ENCODE measurements around the gene NME3. TPM values are rescaled to one million over a fixed set of nuclear protein-coding genes. Genes with fewer than 3 reads are reported as not detected.

NME3 gene
- total RNA-seq, 1 donor from 2014 or later, result 79.1 TPM

DNA sequence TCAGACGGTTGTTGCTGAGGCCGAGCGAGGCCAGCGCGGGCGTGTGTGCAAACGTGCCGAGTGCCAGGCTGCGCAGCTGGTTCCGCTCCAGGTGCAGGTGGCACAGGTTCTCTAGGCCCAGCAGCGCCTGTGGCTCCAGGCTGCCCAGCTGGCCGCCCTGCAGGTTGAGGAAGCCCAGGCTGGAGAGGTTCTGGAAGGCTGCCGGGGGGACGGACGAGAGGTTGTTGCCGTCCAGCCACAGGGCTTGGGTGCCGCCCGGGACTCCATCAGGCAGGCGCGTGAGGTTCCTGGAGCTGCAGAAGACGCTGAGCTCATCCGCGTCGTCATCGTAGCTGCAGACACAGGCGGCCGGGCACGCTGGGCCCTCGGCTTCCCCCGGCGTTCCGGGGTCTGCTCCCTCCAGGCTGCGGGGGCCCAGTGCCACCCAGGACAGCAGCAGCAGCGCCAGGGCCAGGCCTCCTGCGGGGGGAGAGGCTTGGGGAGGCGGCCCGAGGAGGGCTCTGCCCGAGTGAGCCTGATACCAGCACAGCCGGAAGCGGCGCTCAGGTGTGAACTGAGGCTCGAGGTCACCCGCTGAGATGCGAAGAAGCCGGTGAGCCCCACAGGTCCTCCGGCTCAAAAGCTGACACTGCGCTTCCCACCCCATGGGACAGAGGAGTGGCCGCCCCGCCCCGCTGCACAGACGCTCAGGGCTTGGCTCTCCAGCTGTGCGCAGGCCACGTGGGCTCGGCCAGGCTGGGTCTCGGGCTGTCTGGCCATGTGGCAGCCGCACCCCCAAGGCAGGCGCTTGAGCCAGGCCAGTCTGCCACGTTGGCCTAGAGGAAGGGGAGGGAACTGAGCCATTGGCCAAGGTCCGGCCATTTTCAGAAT, 20.8 kb upstream of the NME3 start:
- H3K4me3 Mint-ChIP-seq (ENCODE audit: unreplicated experiment), result no peak overlapping the region
- peak; percentile 41 for DNase-seq
- H3K4me1 Mint-ChIP-seq (ENCODE audit: low read depth, unreplicated experiment), result no peaks in the 10 kb centered on the region
- H3K9me3 Mint-ChIP-seq (ENCODE audit: unreplicated experiment), result peaks cover 4% of the 10 kb centered on the region
- H3K27me3 Mint-ChIP-seq (ENCODE audit: unreplicated experiment), result no peaks in the 10 kb centered on the region
- TF ChIP-seq CTCF (IDR thresholded peaks at IDR 0.05; ENCODE audit: partially characterized antibody, unreplicated experiment), result no peak
- H3K27ac Mint-ChIP-seq (ENCODE audit: unreplicated experiment), result no peak overlapping the region
- H3K36me3 Mint-ChIP-seq (ENCODE audit: unreplicated experiment), result no peaks in the 10 kb centered on the region

DNA sequence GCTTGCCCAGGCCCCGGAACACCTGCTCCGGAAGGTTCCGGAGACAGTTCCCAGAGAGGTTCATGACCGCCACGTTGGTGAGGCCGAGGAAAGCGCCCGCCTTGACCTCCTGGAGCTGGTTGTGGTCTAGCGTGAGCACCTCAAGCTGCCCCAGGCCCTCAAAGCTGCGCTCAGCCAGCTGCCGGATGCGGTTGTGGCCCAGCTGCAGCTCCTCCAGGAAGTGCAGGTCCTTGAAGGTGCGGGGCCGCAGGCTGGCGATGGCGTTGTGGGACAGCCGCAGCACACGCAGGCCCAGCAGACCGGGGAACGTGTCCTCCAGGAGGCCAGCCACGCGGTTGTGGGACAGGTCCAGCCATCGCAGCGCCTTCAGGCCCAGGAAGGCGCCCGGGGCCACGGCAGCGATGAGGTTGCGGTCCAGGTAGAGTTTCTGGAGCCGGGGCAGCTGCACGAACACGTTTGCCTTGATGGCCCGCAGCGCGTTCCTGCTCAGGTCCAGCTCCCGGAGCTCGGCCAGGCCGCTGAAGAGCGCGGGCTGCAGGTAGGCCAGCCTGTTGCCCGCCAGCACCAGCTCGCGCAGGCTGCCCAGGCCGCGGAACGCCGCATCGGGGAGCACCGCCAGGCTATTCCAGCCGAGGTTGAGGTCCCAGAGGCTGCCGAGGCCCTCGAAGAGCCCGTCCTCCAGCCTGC, 20.1 kb upstream of the NME3 start:
- Mint-ChIP-seq H3K4me3 (ENCODE audit: unreplicated experiment) (no peak overlapping the region), H3K27ac (ENCODE audit: unreplicated experiment) (no peak overlapping the region), H3K36me3 (ENCODE audit: unreplicated experiment) (no peaks in the 10 kb centered on the region), H3K27me3 (ENCODE audit: unreplicated experiment) (no peaks in the 10 kb centered on the region), H3K4me1 (ENCODE audit: low read depth, unreplicated experiment) (no peaks in the 10 kb centered on the region), H3K9me3 (ENCODE audit: unreplicated experiment) (no peaks in the 10 kb centered on the region)
- no peak for TF ChIP-seq CTCF (IDR thresholded peaks at IDR 0.05; ENCODE audit: partially characterized antibody, unreplicated experiment)
- DNase-seq, result no peak

- H3K4me1 Mint-ChIP-seq (ENCODE audit: low read depth, unreplicated experiment), result no peaks in the 10 kb centered on the region
- no peaks in the 10 kb centered on the region for H3K9me3 Mint-ChIP-seq (ENCODE audit: unreplicated experiment)
- DNase-seq, result no peak
- no peaks in the 10 kb centered on the region for H3K36me3 Mint-ChIP-seq (ENCODE audit: unreplicated experiment)
- TF ChIP-seq CTCF (IDR thresholded peaks at IDR 0.05; ENCODE audit: partially characterized antibody, unreplicated experiment), result no peak
- no peak overlapping the region for H3K4me3 Mint-ChIP-seq (ENCODE audit: unreplicated experiment)
- no peaks in the 10 kb centered on the region for H3K27me3 Mint-ChIP-seq (ENCODE audit: unreplicated experiment)
- H3K27ac Mint-ChIP-seq (ENCODE audit: unreplicated experiment), result no peak overlapping the region
Measured at GRCh38 chr16:1790611-1791255, 19.4 kb upstream of the NME3 start.

DNA sequence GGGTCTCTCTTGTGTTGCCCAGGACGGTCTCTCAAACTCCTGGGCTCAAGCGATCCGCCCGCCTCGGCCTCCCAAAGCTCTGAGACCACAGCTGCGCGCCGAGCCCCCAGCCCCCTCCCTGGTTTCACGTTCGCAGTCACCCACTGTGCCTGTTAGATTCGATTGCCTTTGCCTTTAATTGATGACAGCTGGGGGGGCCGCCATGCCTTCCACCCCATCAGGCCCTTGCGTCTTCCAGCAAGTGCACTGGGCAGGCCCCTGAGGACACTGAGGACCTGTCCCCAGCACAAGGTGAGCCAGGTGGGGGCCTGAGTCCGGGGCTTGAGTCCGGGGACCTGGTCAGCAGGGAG, 18.9 kb upstream of the NME3 start:
- no peaks in the 10 kb centered on the region for H3K4me1 Mint-ChIP-seq (ENCODE audit: low read depth, unreplicated experiment)
- no peak overlapping the region for H3K27ac Mint-ChIP-seq (ENCODE audit: unreplicated experiment)
- no peaks in the 10 kb centered on the region for H3K27me3 Mint-ChIP-seq (ENCODE audit: unreplicated experiment)
- no peak overlapping the region for H3K4me3 Mint-ChIP-seq (ENCODE audit: unreplicated experiment)
- no peak for DNase-seq
- TF ChIP-seq CTCF (IDR thresholded peaks at IDR 0.05; ENCODE audit: partially characterized antibody, unreplicated experiment), result no peak
- H3K9me3 Mint-ChIP-seq (ENCODE audit: unreplicated experiment), result peaks cover 2% of the 10 kb centered on the region
- H3K36me3 Mint-ChIP-seq (ENCODE audit: unreplicated experiment), result no peaks in the 10 kb centered on the region
